Stimulated activated CD8-positive, alpha-beta memory T cell treated with anti-CD3 and anti-CD28 coated beads, Interleukin-4, amount 100 ng/mL, for 1 hour (primary cell): ENCODE measurements around the gene TEX44.
"Not testable (repeated sequence)": the region's sequence is repeated elsewhere in the genome, so short reads cannot be mapped to it uniquely, and the experiment has no call there.

Experiments used
- DNase-seq, 2 donors: peaks; one replicate each; pipeline ENCODE4 v3.0.0-alpha.2; 2020; ENCODE audit warnings: low read depth in 2 of 2, low spot score in 1 of 2

TEX44 gene

DNA sequence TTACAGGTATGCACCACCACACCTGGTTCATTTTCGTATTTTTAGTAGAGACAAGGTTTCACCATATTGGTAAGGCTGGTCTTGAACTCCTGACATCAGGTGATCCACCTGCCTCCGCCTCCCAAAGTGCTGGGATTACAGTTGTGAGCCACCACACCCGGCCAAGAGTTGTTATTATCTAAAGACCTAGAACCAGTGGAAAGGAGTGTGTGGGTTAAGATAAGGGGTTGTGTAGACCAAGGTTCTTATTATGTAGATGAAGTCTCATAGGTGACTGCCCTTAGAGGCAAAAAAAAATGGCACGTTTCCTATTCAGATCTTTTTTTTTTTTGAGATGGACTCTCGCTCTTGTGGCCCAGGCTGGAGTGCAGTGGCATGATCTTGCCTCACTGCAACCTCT is 21.7 kb upstream of the TEX44 start:
- not testable (repeated sequence) for DNase-seq

DNA sequence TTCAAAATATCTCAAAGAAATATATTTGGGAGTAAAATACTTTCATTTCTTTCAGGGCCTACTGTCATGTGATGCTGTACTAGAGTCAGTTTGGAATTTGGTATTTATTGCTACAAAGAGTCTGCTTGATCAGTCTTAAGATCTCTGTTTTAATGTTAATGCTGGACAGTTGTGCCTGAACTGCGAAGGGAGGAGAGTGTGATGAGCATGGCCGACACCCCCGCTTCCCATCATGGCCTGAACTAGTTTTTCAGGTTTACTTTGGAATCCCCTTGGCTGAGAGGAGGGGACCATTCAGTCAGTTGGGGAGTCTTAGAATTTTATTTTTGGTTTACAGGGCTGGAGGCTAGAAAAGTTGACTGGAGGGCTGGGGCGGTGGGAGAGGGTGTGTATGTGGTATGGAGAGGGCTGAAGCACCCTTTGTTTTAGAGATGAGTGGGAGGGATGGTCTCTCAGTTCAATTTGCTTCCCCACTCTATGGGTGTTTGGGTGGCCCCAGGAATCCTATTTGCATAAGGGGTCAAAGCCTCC is 20.9 kb upstream of the TEX44 start:
- no peak for DNase-seq

DNA sequence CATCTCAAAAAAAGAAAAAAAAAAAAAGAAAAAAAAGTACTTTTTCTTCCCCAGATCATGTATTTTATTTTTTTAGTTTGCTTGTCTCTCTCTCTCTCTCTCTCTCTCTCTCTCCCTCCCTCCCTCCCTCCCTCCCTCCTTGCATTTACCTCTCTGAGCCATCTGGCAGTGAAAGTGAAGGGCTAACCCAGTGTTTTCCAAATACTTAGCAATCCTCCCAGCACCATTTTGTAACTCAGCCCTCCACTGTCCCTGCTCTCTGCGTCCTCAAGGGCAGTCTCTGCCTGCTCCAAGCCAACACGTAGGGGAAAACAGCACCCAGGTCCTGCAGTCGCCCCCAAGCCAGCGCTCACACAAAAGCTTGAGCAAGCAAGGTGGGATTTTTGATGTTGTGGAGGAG is 19.6 kb upstream of the TEX44 start:
- DNase-seq: no peak

DNA sequence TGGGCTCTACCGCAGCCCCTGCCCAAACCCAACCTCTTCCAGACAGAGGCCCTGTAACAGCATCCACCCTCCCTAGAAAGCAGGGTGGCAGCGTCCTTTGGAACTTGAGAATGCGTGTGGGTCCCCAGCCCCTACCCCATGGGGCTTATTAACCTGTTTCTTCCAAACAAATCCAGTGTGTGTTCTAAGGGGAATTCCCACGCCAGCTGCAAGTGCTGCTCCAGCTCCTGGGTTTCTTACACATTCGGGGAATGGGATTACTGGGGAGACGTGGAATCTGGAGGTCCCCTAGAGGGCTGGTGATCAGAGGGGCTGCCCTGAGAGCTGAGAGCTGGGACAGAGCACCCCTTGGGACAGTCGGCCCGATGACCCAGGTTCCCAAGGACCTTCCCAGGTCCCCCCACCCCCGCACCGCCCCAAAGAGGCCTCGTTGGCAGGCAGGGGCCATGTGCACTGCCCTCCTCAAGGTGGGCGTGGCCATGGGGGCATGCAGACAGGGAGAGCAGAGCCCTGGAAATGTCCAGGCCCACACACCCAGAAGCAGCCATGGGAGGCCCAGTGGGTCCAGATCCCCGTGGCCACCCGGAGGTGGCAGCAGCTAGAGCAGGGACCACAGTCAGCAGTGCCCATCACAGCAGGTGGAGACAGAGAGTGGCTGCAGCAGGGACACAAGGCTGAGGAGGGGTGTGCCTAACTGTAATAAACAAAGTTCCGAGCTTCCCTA is 18.8 kb upstream of the TEX44 start:
- DNase-seq: no peak

DNA sequence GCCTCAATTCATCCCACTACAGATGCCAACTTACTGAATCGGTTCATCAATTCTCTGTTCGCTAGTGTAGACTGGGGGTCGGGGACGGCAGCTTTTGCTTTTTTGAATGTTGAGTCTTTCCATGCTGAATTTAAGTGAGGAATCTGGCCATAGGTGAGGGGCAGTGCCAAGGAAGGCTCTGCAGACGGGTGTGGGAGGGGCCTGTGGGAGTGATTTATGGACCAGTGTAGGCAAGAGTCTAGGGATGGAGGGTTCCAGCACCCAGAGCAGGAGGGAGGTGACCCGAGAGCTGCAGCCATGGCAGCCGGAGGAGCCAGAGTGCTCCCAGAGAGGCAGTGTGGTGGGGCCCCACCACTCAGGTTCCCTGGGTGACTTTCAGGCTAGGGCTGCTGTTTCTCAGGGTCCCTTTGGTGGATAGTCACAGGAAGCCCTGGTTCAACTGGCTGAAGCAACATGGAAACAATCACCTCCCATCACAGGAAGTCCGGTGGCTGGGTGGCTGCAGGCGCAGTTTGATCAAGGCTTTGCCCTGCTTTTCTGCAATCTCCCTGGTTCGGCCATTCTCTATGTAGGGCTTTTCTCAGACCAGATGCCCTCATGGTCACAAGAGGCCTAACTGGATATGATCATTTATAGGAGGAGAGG is 16.9 kb upstream of the TEX44 start:
- DNase-seq: no peak

DNA sequence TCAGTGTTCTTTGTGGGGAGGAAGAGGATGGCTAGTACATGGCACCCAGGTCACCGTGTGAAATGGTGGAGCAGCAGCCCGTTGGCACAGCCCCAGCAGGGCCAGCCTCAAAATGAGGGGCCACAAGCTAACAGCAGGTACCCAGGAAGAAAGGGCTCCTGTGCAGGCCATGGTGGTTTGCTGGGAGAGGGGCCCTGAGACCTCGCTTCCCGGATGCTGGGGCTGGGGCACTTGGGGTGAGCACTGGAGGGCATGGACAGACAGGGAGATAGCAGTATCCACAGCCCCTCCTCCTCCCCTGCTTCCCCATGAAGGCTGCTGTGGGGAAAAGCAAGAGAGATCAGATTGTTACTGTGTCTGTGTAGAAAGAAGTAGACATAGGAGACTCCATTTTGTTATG is 16.2 kb upstream of the TEX44 start:
- DNase-seq: no peak

DNA sequence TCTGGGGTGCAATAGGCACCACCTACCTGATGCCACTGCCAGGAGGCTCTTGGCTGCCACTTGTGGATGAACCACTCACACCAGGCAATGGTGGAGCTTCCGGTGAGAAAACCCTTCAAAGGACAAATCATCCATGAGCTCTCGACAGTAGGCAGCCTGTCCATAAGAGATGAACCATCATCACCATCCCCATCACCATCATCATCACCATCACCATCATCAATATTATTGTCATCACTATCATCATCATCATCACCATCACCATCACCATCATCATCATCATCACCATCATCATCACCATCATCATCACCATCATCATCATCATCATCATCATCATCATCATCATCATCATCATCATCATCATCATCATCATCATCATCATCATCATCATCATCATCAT is 14.0 kb upstream of the TEX44 start:
- DNase-seq: not testable (repeated sequence)

DNA sequence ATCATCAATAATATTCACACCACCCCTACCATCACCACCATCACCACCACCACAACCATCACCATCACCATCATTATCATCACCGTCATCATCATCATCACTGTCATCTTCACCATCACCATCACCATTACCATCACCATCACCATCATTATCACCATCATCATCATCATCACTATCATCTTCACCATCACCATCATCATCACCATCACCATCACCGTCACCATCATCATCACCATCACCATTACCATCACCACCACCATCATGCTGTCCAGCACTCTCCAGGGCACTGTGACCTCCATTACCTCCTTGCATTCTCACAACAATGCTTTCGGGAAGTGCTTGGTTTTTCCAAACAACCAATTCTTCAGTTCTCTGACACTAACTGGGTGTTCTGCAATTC is 13.1 kb upstream of the TEX44 start:
- DNase-seq: no peak

DNA sequence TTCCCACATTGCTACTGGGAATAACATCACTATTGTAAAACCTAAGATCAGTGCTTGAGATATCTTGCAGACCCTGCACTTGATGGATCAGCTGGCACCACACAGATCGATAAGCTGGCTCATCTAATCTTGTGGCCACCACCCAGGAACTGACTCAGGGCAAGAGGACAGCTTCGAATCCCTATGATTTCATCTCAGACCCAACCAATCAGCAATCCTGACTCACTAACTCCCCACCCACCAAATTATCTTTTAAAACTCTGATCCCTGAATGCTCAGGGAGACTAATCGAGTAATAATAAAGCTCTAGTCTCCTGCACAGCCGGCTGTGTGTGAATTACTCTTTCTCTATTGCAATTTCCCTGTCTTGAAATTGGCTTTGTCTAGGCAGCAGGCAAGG is 11.3 kb upstream of the TEX44 start:
- DNase-seq: no peak

DNA sequence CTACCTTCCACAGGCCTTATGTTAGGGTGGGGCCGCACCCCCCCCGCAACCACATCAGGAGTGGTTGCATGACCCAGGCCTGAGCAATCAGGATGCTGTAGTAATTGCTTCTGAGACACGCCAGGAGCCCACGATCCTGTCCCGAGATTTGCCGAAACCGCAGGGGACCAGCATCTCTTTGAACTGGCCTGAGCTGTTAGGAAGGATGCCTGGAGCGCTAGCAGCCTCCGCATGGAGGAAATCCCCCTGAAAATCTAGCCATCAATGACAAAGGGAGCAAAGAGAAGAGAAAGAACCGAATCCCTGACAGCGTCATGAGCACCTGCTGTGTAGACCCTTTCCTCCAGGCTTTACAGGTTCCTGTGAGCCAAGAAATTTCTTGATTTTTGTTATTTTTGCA is 8.7 kb upstream of the TEX44 start:
- no peak for DNase-seq

DNA sequence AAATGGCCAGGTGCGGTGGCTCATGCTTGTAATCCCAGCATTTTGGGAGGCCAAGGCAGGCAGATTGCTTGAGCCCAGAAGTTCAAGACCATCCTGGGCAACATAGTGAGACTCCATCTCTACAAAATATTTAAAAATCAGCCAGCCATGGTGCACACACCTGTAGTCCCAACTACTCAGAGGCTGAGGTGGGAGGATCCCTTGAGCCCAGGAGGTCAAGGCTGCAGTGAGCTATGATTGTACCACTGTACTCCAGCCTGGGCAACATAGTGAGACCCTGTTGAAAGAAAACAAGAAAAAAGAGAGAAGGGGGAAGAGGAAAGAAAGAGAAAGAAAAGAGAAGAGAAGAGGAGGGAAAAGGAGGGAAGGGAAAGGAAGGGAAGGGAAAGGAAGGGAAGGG is 4.9 kb upstream of the TEX44 start:
- not testable (repeated sequence) for DNase-seq

DNA sequence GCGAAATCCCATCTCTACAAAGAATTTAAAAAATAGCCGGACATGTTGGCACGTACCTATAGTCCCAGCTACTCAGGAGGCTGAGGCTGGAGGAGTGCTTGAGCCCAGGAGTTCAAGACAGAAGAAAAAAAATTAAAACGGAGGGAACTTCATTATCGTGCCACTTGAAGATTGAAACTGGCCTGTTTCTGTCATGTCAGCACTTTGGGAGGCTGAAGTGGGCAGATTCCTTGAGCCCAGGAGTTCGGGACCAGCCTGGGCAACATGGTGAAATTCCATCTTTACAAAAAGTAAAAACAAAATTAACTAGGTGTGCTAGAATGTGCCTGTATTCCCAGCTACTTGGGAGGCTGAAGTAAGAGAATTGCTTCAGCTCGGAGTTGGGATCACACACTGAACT is 3.0 kb upstream of the TEX44 start:
- no peak for DNase-seq

DNA sequence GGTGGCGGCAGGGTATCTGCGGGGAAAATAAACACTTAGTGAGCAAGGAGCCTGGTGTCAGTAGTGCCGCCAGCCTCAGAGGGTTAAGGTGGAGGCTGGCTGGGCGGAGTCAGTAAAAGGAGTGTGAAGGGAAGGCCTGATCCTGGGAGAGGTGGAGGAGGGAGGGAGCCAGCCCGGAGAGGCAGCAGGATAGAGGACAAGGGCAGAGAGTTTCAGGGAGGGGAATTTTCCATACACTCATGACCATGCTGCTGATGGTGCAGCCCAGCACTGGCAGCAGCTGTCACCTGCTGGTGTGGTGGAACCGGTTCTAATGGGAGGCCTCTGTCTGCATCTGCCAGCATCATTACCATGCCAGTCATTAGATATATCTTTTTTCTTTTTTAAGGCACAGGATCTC is 2.0 kb upstream of the TEX44 start:
- DNase-seq: no peak

DNA sequence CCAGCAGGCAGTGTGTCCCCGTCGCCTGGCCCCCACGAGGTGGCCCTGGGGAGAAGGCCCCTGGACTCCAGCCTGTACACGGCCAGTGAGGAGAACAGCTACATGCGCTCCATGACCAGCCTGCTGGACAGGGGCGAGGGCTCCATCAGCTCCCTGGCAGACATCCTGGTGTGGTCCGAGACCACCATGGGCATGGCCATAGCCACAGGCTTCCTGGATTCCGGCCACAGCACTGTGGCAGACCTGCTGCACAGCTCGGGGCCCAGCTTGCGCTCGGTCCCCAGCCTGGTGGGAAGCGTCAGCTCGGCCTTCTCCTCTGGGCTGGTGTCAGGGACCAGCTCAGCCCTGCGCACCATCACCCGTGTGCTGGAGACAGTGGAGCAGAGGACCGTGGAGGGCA is 1.0 kb downstream of the TEX44 start:
- no peak for DNase-seq

DNA sequence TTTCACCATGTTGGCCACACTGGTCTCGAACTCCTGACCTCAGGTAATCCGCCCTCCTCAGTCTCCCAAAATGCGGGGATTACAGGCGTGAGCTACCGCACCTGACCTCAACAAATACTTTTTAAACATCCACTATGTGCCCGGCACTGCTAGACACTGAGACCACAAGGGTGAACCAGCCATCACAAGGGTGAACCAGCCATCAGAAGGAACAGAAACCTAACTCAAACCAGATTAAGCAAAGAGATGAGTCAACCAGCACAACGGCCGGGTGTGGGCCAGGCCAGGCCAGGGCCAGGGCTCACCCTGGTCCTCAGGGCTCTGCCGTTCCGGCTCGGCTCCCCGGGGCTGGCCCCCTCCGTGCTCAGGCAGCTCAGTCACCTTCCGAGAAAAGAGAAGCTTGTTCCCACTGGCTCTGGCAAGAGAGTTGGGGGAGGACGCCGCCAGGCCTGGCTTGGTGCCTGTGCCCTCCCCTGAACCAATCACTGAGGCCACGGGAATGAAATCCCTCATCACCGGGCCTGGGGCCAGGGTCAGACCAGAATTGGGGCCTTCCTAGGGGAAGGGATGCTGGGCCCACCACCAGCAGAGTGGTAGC is 4.4 kb downstream of the TEX44 start:
- no peak for DNase-seq

DNA sequence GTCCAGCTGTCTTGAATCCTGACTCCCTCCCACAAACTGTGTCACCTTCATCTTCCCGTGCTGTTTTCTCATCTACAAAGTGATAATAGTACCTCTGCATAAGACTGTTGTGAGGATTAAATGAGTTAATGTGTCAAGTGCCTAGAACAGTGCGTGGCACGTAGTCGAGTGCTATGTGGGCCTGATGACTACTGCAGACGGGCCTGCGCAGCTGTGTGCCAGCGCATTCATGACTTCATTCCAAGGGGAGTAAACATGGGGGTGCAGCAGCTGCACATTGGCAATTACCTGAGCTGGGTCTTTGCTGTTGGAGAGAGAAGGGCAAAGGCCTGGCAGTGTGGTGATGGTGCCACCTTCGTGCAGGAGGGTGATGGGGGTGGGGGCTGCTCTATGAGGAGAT is 5.0 kb downstream of the TEX44 start:
- DNase-seq: no peak

DNA sequence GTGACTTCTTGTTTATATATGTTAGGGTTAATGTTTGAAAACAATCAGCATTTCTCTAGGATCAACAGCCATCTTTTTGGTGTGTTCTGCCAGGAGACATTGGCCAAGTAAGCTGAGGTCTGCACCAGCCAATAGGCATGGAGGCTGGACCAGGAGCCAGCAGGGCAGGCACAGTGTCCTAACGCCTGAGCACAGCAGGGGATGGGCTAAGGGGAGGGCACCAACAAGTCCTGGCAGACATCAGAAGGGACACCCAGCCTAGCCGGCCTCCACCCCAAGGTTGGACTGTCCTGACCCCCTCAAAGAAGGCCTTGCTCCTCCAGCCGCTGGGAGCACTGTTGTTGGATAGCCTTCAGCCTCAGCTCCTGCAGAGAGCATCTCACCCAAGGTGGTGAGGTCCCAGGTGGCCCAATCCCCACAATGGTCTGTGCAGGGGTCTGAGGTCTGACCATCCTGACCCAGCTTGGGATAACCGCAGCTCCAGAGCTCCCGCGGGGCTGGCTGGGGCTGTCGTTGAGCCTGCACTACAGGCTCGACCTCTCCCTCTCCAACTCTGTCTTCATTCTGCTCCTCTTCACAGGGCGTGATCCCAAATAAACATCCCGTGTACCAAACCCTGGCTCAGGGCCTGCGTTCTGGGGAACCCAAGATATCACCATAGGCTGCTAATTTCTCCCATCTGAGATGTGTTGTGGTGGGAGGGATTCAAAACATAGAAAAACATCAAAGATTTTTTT is 8.1 kb downstream of the TEX44 start:
- DNase-seq: no peak

DNA sequence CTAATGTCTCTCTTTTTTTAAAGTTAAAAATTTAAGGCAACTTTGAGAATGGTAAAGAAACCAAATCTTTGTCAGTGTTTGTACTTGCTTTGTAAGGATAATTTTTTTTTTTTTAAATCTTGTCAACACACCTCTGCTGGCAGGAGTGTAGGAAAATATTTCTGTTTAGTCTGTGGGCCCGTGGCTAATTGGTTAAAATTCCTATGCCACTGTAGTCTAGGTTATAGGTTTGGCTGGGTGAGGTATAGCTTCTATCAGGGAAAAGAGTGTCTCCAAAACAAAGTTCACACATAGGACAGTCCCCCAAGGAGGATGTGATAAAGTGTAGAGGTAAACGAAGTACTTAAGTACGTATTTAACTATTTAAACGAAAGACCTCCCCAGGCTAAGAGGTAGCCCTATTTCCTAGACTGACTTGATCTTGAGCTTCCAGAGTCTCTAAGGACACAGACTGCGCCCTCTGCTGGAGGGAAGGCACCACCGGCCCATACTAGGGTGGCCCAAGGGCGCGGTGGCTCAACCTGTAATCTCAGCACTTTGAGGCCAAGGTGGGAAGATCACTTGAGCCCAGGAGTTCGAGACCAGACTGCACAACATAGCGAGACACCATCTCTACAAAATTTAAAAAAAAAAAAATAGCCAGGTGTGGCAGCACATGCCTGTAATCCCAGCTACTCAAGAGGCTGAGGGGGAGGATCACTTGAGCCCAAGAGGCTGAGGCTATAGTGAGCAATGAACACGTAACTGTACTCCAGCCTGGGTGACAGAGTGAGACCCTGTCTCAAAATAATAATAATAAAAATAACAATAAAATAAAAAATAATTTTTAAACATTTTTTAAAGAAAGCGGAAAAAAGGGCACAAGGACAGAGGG is 8.9 kb downstream of the TEX44 start:
- DNase-seq: peak; percentile 59 to 65

DNA sequence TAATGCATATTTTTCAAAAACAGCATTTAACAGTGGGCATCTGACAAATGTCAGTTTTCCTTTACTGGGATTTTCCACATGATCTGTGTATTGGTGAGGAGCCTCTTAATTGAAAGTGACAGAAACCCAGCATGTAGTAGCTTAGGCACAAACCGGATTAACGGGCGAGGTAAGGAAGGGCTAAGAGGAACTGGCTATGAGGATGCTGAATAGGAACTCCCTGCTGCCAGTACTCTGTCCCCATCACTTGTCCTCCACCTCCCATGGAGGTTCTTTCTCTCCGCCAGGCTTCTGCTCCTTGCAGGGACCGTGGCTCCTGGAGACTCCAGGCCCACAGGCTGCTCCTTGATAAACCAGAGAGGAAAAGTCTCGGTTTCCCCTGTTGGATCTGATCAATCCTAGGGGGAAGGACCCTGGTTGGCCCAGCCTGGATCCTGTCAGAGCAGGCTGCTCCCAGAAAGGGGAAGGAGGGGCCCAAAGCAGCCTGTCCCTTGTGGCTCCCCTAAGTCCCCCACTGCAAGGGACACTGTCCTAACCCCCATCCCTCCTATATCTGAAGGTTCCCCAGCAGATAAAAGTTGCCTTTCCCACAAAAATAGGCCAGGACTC is 10.3 kb downstream of the TEX44 start:
- no peak for DNase-seq

DNA sequence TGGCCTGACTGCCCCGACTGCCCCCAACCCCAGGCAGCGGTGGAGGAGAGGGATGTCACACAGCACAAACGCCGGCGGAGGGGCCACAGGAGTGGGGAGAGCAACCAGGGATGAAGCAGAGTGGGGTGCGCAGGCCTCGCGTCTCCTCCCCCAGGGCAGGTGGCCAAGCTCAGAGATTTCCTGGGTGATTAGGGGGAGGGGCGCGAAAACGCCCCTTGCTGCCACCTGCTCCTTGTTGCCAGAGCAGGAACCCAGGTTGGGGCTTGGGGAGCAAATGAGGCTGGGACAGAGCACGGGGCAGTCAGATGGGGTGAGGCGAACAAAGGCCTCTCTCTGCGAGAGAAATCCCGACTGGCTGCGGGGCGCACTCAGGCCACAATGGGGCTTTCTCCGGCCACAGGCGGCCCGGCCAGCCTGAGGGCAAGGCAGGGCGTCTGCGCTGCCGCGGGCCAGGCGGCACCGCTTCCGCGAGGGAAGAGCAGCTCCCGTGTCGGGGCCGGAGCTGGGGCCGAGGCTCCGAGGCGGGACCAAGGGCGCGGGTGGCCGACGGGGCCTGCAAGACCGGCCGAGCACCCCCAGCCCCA is 11.5 kb downstream of the TEX44 start:
- DNase-seq: no peak
